ENCODE results near the gene SEPTIN6. TPM values are rescaled to one million over a fixed set of nuclear protein-coding genes. Genes with fewer than 3 reads are reported as not detected.
"Not testable (repeated sequence)": the region's sequence is repeated elsewhere in the genome, so short reads cannot be mapped to it uniquely, and the experiment has no call there.

Gene SEPTIN6
- total RNA-seq, 1 experiment from 2014 or later = 11.7 TPM

DNA sequence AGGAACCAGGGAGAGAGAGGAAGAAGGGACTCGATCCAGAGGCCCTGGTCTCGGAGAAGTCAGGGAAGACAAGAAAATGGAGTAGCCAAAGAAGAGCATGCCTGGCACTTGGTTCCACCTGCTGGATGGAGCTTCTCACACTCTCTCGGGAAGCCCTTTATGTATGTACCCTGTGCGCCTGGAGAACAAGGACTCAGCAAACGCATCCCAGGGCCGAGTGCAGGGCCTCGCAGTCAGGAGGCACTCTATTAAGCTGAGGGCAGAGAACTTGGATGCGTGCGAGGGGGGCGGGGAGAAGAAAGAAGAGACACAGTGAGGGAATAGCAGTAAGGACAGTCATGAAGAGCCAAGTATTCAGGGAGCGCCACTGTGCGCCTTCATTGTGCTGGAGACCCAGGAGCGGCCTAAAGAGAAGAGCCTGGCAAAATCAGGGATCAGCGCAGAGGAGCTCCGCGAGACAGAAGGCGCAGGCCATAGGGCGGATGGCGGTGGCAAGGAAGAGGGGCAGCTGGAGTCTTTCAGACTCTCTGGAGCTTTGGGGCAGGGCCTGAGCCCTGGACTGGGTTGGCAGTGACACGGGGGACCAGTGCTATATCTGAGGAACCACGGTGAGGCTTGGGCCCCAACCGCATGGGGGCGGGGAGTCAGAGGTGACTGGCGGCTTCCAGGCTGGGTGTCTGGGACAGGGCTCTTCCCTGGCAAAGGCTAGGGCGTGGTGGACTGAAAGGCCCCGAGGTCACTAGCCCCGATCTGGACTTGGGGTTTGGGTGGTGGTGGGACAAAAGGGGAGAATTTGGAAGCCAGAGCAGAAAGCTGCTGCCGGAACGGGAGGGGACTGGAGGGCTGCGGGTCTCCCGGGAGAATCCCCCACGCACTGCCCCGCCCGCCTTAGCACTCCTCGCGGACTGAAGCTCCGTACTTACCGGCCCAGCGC lies 1.9 kb upstream of the SEPTIN6 start:
- DNase-seq (ENCODE audit: low read depth) = no peak
- in situ Hi-C loops (cut with HindIII; ENCODE audit: low pct_unique_long_range_greater_than_20kb, low sequenced_read_pairs) = no loop called here

DNA sequence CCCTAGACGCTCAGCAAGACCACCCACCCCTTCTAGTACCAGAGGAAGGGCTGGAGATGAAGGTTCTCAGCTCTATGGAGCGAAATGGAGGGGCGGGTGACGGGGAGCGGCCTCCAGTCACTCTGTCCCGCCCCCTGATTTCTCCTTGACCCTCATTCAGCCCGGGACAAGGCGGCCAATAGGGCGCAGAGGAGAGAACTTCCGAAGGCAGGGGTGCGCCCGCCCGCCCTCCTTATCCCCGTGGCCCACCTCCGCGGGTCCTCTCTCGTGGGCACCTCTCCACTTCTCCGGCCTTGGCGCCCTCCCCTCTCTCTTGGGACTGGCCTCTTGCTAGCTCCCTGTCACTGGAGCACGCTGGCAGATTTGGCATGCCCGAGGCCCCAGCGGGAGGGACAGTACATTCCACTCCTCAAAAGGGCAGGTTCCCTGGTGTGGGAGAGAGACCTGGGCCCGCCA lies 1.1 kb upstream of the SEPTIN6 start:
- DNase-seq (ENCODE audit: low read depth) = no peak
- in situ Hi-C loops (cut with HindIII; ENCODE audit: low pct_unique_long_range_greater_than_20kb, low sequenced_read_pairs) = no loop called here

DNA sequence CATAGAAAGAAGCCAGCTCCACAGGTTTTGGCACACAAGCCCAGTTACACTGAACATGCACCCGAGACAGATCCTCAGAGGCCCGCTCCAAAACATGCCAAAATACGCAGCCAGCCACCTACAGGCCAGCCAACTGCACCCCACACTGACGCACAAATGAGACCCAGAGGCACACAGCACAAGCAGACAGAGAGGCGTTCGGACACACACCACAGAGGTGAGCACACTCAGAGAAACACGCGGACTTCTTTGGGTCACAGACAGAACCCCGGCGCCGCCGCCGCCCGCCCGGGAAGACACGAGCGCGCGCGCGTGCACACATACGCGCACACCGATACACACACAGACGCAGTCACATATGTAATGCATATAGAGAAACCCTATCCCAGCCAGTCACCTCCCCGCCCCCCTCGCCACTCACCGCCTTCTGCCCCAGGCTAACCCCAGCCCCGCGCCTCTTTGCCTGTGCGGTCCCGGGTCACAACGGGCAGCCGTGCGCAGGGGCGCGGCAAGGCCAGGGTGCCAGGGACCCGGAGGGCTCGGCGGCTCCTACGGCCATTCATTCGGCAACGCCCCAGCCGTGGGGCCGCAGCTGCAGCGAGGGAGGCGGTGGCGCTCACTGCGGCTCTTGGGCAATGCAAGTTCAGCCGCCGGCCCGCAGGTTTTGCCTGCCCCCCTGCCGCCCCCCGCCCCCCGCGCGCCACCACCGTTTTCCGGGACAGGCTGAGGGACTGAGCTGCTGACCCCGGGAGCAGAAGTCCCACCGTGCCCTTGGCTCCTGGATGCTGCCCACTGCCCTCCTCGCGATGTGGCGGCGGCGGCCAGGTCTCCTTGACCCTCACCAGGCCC lies 553 bp downstream of the SEPTIN6 start:
- peak; percentile 12 for DNase-seq (ENCODE audit: low read depth)
- in situ Hi-C loops (cut with HindIII; ENCODE audit: low pct_unique_long_range_greater_than_20kb, low sequenced_read_pairs) = no loop called here

DNA sequence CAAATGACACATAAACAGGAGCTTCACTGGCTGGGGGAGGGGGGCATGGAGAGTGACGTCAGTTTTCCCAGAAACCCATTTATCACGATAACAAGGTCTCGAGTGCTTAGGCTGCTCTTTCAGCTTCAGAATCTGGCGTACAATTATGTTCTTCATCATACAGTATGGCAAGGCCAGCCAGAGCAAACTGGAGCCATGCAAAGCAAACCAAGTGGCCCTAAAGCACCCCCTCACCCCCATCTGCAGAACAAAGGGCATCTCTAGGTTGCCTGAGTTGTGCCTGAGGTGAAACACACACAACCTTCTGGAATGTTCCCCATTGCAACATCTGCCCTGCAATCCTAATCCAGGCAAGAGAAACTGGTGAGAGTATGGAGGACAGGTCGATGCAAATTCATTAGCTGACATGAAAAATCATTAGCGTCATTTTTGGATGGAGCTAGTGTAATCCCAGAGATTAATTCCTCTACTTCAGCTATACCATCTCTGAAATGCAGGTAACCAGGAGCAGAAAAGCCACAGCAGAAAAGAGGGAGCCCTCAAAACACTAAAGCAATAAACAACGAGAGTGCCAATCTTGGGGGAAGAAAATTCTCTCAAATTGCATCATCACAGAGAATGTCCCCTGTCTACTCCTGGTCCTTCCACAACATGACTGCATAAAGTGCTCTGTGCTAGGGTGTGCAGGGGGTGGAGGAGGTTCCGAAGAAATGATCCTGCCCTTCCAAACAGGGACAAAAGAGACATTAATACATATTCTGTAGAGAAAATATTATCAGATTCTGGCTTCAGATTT lies 1.8 kb downstream of the SEPTIN6 start:
- in situ Hi-C loops (cut with HindIII; ENCODE audit: low pct_unique_long_range_greater_than_20kb, low sequenced_read_pairs) = no loop called here
- no peak for DNase-seq (ENCODE audit: low read depth)

DNA sequence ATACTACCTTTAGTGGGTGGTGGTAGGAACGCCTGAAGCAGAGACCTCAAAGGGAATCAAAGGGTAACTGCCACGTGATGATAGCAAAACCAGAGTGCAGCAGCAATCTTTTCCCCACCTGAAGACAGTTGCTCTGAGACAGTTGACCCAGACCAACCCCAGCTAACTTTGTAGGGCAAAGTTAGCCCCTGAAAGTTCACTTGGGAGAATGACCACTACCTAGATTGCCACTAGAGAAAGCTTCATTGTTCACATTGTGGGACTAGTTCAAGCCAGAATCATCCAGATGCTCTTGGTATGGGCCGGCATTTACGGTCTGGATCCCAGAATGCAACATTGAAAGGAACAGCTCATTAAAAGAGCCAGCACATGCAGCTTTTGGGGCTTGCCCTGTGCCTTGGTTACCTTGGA lies 4.1 kb downstream of the SEPTIN6 start:
- in situ Hi-C loops (cut with HindIII; ENCODE audit: low pct_unique_long_range_greater_than_20kb, low sequenced_read_pairs) = no loop called here
- DNase-seq (ENCODE audit: low read depth) = no peak

DNA sequence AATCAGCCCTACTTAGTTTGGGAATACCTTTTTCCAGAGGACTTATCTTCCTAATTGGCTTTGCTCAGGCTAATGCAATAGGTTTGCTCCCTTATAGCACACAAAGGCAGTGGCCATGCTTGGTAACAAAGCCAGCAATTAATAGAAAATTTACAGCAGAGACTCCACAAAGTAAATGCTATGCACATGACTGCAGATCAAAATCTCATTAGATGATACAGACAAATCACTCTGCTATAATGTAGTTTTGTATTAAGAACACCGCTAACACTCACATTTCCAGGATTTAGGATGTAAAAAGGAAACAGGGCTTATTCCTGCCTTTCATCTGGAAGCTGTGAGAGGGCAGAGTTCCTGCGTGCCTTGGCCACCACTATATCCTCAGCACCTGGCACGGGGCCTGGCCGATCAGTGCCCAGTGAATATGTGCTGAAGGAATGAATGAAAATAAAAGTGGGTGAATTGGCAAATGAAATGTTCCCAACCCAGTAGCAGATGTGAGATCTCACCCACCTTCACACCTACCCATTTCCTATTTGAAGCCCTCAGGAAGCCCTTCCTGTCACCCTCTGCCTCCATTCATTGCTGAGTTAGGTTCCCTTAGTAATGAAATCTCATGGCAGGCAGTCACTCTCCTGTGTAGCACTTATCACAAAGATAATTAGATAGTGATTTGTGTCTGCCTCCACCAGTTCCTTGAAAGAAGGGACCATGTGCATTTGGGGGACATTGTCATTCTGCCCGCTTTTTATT lies 5.1 kb downstream of the SEPTIN6 start:
- DNase-seq (ENCODE audit: low read depth) = no peak
- in situ Hi-C loops (cut with HindIII; ENCODE audit: low pct_unique_long_range_greater_than_20kb, low sequenced_read_pairs) = no loop called here

DNA sequence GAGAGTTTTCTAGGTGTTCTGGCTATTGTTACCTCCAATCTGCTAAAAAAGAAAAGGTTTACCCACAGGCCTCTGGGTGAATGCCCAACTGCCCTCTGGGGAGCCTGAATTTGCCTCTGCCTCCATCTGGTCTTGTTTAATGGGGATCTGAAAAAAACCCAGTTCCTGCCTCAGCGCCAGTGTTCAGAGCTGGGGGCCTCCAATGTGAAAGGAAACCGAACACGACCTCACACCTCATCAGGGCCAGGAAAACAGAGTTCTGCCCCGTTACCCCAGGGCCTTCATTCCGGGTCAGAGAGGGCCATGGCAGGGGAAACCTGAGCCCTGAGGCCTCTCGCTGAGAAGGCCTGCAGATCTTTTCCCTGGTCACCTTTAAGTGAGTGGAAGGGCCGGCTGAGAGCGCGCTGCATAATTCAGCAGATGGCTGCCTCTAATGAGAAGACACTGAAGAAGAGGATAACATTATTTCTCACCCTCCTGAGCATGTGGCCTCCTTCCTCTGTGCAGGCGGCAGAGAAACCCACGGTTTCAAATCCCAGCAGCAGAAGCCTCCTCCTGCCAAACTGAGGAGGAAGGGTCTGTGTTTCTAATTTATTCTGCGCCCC lies 6.8 kb downstream of the SEPTIN6 start:
- DNase-seq (ENCODE audit: low read depth) = no peak
- in situ Hi-C loops (cut with HindIII; ENCODE audit: low pct_unique_long_range_greater_than_20kb, low sequenced_read_pairs) = no loop called here

DNA sequence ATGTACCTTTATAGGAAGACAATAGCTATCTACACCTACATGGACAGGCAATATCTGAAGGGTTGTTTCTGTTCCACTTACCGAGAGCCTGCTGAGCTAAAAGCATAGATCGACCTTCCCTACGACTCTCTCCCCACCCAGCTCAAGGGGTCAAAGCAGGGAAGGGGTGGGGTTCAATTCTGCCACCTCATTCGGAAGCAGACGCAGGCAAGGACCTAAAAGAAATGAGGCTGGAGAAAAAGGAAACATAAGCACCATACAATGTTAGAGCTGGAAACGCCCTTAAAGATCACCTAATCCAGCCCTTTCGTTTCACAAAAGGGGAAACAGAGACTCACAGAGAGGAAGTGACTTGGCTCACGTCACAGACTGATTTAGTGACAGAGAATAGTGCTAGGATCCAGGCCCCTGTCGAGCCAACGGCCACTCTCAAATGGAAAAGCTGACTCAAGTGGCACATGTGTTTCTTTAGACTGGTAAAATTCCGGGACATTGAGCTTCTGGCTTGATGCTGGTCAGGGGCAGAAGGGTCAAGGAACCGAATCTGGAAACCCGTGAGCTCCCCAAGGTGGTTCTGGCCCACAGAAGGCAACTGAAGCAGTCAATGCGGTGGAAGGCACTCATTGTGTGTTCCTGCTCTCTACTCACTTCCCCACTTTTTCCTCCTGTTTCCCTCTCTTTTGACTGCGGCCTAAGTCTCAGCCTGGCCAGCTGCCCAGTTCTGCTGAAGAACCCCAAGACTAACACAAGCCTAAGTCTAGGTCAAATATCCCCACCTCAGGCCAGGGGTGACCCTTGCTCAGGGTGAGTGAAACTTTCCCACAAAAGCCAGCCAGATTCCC lies 7.5 kb downstream of the SEPTIN6 start:
- no peak for DNase-seq (ENCODE audit: low read depth)
- in situ Hi-C loops (cut with HindIII; ENCODE audit: low pct_unique_long_range_greater_than_20kb, low sequenced_read_pairs) = no loop called here

DNA sequence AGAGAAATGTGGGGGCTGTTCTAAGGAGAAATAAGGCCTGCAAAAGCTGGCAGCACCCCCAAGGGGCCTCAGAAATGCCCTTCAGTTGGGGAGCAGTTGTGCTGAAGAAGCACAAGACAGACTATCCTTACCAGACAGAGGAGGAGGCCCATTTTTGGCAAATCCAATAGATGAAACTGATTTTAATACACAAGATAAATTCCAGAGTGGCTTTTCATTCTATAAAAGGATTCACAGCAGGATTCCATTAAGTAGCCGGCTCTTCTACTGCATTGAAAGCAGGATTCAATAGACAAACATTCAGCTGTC lies 8.1 kb downstream of the SEPTIN6 start:
- in situ Hi-C loops (cut with HindIII; ENCODE audit: low pct_unique_long_range_greater_than_20kb, low sequenced_read_pairs) = no loop called here
- no peak for DNase-seq (ENCODE audit: low read depth)

DNA sequence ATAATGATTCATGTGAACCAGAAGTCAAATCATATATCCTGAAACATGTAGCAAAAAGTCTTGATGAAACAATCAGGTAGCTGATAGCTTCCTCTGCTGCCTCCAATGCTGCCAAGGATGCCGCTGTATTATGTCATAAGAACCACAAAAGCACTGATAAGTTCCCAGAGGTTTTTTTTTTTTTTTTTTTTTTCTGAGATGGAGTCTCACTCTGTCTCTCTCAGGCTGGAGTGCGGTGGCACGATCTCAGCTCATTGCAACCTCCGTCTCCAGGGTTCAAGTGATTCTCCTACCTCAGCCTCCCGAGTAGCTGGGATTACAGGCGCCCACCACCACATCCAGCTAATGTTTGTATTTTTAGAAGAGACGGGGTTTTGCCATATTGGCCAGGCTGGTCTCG lies 8.7 kb downstream of the SEPTIN6 start:
- in situ Hi-C loops (cut with HindIII; ENCODE audit: low pct_unique_long_range_greater_than_20kb, low sequenced_read_pairs); DNase-seq (ENCODE audit: low read depth): not testable (repeated sequence)

DNA sequence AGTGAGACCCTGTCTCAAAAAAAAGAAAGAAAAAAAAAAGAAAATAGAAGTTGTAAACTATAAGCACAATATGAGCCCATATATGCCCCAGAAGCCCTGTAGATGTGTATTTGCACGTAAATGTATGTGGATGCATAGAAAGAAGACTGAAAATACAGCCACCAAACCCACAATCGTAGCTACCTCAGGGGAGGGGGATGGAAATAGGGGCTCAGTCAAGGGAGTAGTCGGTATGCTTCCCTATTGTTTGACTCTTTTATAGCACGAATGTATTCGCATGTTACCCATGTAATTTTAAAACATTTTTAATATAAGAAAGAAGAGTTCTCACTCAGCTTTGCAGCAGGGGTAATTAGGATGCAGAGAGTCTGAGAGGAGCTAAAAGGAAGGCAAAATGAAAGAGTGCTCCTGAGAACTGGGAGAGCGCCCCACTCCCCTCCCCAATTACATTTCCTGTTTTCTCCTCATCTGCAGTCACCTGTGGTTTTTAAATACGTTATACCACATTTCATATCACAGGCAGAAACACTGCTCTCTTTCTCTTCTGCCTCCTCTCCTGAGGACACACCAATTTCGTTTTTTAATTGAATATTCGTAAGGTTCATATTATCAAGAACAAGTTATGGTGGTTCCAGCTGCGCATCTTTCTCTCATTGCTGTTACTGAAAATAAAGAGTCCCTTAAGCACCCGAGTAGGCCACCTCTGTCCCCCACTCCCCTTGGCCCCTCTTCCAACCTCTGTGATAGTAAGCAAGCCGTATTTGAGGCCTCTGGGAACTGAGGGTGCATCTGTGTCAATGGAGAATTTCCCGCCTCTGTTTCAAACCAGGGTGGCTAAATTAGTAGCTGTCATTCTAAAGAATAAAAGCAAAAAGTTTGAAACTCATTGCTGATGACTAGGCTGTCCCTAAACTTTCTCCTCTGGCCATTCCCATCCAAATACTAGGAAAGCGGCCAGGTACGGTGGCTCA lies 10.7 kb downstream of the SEPTIN6 start:
- in situ Hi-C loops (cut with HindIII; ENCODE audit: low pct_unique_long_range_greater_than_20kb, low sequenced_read_pairs) = no loop called here
- no peak for DNase-seq (ENCODE audit: low read depth)

DNA sequence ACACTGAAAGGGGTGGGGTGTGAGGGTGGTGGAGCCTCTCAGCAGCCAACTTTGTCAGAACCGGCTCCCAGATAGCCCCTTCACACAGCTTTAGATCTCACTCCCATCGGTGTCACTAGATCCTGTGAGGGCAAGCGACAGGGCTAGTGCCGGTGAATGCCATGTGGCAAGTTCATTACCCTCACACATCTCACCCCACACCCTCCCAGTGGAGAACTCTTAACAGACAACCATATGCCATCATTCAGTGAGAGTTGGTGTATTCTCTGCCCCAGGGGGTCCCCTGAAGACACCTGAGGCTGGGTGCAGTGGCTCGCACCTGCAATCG lies 15.3 kb downstream of the SEPTIN6 start:
- no peak for DNase-seq (ENCODE audit: low read depth)
- in situ Hi-C loops (cut with HindIII; ENCODE audit: low pct_unique_long_range_greater_than_20kb, low sequenced_read_pairs) = no loop called here

DNA sequence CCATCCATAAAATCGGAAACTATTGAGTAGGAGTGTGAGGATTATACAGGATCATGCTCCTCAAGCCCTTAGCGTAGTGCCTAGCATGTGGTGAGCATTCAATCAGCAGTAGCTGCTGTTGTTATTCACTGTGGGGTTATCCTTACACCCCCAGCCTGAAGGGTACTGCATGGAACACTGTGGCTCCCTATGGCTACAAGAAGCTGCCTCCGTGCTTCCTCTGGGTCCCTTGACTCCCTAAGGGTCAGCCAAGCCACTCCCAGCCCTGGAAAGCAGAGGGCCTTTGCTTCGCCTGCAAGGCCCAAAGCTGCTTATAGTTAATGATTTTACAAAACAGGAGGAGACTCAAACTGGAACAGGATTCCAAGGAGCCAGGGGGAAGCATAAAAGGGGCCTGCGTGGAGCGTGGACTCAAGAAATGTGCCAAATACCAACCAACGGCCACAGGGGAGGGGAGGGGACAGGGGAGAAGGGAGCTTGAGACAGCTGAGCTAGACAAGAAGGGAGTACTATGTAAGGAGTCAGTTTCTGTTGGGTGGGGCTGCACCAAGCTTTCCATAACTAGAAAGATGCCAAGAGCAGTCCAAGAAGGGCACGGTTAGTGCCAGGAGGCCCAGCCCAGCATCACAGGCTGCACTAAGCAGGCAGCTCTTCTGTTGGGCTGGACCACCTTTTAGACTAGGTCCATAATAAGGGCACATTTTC lies 15.9 kb downstream of the SEPTIN6 start:
- DNase-seq (ENCODE audit: low read depth) = no peak
- in situ Hi-C loops (cut with HindIII; ENCODE audit: low pct_unique_long_range_greater_than_20kb, low sequenced_read_pairs) = no loop called here

DNA sequence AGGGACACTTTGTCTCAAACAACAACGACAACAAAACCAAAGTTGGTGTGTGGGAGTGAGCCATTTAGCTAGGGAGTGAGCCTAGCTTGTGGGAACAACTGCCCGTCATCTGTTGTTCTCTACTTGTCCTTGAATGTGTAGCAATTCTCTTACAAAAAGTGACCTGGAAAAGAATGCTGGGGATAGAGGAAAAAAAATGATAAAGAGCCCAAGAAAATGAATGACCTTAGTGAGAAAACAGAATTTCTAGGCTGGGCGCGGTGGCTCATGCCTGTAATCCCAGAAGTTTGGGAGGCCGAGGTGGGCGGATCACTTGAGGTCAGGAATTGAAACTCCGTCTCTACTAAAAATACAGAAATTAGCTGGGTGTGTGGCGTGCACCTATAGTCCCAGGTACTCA lies 19.6 kb downstream of the SEPTIN6 start:
- in situ Hi-C loops (cut with HindIII; ENCODE audit: low pct_unique_long_range_greater_than_20kb, low sequenced_read_pairs) = no loop called here
- no peak for DNase-seq (ENCODE audit: low read depth)

DNA sequence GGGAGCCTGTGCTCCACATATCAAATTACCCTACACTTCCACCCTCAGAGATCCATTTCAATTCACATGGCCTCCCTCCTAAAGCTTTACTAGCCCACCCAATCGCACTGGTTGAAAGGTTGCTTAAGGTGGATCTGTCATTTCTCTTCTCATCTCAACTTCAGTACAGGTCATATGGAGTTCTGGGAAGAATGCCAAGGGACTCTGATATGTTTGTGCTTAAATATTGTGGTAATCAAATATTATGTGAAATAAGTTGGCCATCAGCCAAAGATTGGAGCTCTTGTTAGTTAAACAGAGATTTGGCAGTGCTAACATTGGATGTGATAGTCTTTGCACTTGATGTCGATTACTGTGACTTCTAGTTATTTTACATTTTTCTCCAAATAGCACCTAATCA lies 20.5 kb downstream of the SEPTIN6 start:
- in situ Hi-C loops (cut with HindIII; ENCODE audit: low pct_unique_long_range_greater_than_20kb, low sequenced_read_pairs) = no loop called here

More for the DNA sequence above, 20.5 kb downstream of the SEPTIN6 start:
- DNase-seq (ENCODE audit: low read depth) = no peak

Measured in Caki2 (cell line).